Amniotic epithelial cell (primary cell): ENCODE data around the gene RAE1.

Experiments
- DNase-seq: peaks from one replicate; pipeline ENCODE4 v3.0.0-alpha.2; 2010; ENCODE audit warnings: low read depth

The RAE1 gene

GRCh38 chr20:57400821-57401564 is 49.9 kb downstream of the RAE1 start:
- DNase-seq, result no peak

GRCh38 chr20:57401565-57401918 is 50.5 kb downstream of the RAE1 start:
- DNase-seq, result no peak

GRCh38 chr20:57402206-57403125 is 51.4 kb downstream of the RAE1 start:
- no peak for DNase-seq

- DNase-seq, result no peak
Measured at GRCh38 chr20:57403216-57403615, 52.2 kb downstream of the RAE1 start.

- no peak for DNase-seq
Measured at GRCh38 chr20:57404006-57404405, 53.0 kb downstream of the RAE1 start.

- DNase-seq, result no peak
Measured at GRCh38 chr20:57404419-57405072, 53.5 kb downstream of the RAE1 start.

GRCh38 chr20:57405236-57406016 is 54.4 kb downstream of the RAE1 start:
- no peak for DNase-seq

GRCh38 chr20:57407541-57407956 is 56.5 kb downstream of the RAE1 start:
- no peak for DNase-seq

- DNase-seq, result no peak
Measured at GRCh38 chr20:57408131-57408530, 57.1 kb downstream of the RAE1 start.

- DNase-seq, result no peak
Measured at GRCh38 chr20:57408536-57409233, 57.6 kb downstream of the RAE1 start.

- no peak for DNase-seq
Measured at GRCh38 chr20:57409316-57409671, 58.2 kb downstream of the RAE1 start.

GRCh38 chr20:57409672-57410397 is 58.8 kb downstream of the RAE1 start:
- peak; percentile 11 for DNase-seq

- no peak for DNase-seq
Measured at GRCh38 chr20:57410398-57410920, 59.4 kb downstream of the RAE1 start.

- no peak for DNase-seq
Measured at GRCh38 chr20:57410924-57411323, 59.9 kb downstream of the RAE1 start.

- no peak for DNase-seq
Measured at GRCh38 chr20:57411406-57412283, 60.6 kb downstream of the RAE1 start.

GRCh38 chr20:57412347-57413029 is 61.4 kb downstream of the RAE1 start:
- DNase-seq, result no peak

- no peak for DNase-seq
Measured at GRCh38 chr20:57413986-57414385, 62.9 kb downstream of the RAE1 start.

GRCh38 chr20:57414867-57415592 is 64.0 kb downstream of the RAE1 start:
- DNase-seq, result peak; percentile 7
